ENCODE data around the gene IKBKG.

DNA sequence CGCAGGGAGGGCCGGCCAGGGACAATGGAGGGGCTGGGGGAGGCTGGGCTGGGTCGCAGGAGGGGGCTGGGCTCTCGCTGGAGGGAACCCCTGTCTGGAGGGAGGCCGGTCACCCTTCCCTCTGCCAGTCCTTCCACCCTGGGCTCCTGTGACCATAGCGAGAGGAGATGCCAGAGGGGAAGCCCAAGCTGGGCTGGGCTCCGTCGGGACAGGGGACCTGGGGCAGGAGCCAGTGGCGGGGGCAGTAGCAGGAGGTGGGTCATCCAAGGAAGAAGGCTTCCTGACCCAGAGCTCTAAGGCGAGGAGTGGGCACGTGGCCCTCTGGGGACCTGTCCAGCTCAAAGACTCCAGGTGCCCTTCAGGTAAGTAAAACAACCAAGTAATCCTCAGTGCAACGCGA lies 54.8 kb downstream of the IKBKG start:
- TF ChIP-seq ZNF275 (CRISPR knock-in tag; IDR thresholded peaks at IDR 0.05; ENCODE audit: borderline replicate concordance) = no peak
- no peak for TF ChIP-seq ZNF317 (CRISPR knock-in tag; IDR thresholded peaks at IDR 0.05)
- no peak for TF ChIP-seq TCF12 (IDR thresholded peaks at IDR 0.05)
- no peak for TF ChIP-seq TCF12 (CRISPR knock-in tag; IDR thresholded peaks at IDR 0.05)
- no peak for TF ChIP-seq KDM2A (CRISPR knock-in tag; IDR thresholded peaks at IDR 0.05; ENCODE audit: borderline replicate concordance, low read depth)
- TF ChIP-seq CCAR2 (optimal IDR thresholded peaks at IDR 0.05; ENCODE audit: low read depth, low read length) = no peak
- TF ChIP-seq EP300 (IDR thresholded peaks at IDR 0.05; ENCODE audit: low read depth in 2 of 2, low read length in 2 of 2) = no peak
- no peak for TF ChIP-seq EP300 (CRISPR knock-in tag; IDR thresholded peaks at IDR 0.05; ENCODE audit: borderline replicate concordance)
- no peak for TF ChIP-seq NFYB (CRISPR knock-in tag; IDR thresholded peaks at IDR 0.05)
- no peak for TF ChIP-seq ZNF7 (CRISPR knock-in tag; IDR thresholded peaks at IDR 0.05)
- TF ChIP-seq ESRRA (CRISPR knock-in tag; IDR thresholded peaks at IDR 0.05; ENCODE audit: low read depth) = no peak
- no peak for TF ChIP-seq CHD2 (IDR thresholded peaks at IDR 0.05; ENCODE audit: low read depth, low read length)
- TF ChIP-seq HIVEP1 (CRISPR knock-in tag; IDR thresholded peaks at IDR 0.05) = no peak
- TF ChIP-seq POLR2A (IDR thresholded peaks at IDR 0.05; ENCODE audit: insufficient read depth in 1 of 2, low read depth in 2 of 2, low read length in 2 of 2) = no peak
